Measurements from ENCODE around the gene SPRY4.
A peak's percentile ranks its signal among the peaks of the same experiment; 100 is the strongest.
"Not testable (repeated sequence)": the region's sequence is repeated elsewhere in the genome, so short reads cannot be mapped to it uniquely, and the experiment has no call there.

SPRY4 gene

GRCh38 chr5:142350021-142350420, 25.2 kb upstream of the SPRY4 start:
- no peak for TF ChIP-seq CTCF (conservative IDR thresholded peaks at IDR 0.05)
- H3K27ac ChIP-seq = no peak overlapping the region

DNA sequence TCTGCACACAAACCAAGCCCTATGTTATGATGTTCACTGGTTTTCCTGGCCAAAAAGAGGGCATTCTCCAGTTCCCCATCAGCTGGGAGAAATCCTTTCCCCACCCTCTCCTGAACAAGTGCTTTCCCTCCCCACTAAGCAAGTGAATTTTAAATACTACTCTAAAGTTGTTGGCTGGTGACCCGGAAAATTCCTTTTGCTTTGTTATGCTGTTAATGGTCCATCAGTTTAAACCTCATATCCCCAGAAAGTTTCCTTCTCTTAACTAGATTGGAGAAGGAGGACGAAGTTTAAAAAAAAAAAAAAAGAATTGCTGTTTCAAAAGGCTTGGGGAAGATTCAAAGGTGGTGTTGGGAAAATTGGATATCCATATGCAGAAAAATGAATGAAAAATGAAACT, 21.9 kb upstream of the SPRY4 start:
- no peak overlapping the region for H3K27ac ChIP-seq
- TF ChIP-seq CTCF (conservative IDR thresholded peaks at IDR 0.05) = no peak
- TF ChIP-seq ZFX (IDR thresholded peaks at IDR 0.05) = no peak

GRCh38 chr5:142344915-142345314, 20.1 kb upstream of the SPRY4 start:
- H3K27ac ChIP-seq = not testable (repeated sequence)

- no peak for TF ChIP-seq CTCF (conservative IDR thresholded peaks at IDR 0.05)
- no peak for TF ChIP-seq ZFX (IDR thresholded peaks at IDR 0.05)
- no peak overlapping the region for H3K27ac ChIP-seq
Observed at GRCh38 chr5:142343531-142343930, 18.7 kb upstream of the SPRY4 start.

GRCh38 chr5:142342128-142342981, 17.5 kb upstream of the SPRY4 start:
- no peak for TF ChIP-seq ZFX (IDR thresholded peaks at IDR 0.05)
- TF ChIP-seq CTCF (conservative IDR thresholded peaks at IDR 0.05) = no peak
- 0 out of 2 replicates have a peak overlapping the region, but pooled peaks have one; percentile 19 for H3K27ac ChIP-seq

GRCh38 chr5:142339781-142340180, 15.0 kb upstream of the SPRY4 start:
- no peak for TF ChIP-seq ZFX (IDR thresholded peaks at IDR 0.05)
- TF ChIP-seq CTCF (conservative IDR thresholded peaks at IDR 0.05) = no peak
- no peak overlapping the region for H3K27ac ChIP-seq

DNA sequence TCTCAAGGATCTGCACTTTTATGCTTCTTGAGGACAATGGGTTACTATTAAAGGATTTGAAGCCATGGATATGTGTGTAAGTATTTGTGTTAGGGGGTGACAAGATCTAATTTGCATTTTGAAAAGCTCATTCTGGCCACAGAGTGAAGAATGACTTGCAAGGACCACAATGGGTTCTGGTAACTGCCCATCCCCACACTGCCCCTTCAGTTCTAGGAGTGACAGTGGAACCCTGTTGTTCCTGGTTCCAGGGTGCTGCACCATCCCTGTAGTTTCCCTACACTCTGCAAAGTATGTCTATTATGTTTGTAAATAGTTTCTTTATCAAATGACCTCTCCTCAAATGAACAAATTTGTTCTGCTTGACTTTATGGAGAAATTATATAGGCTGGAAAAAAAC, 9.7 kb upstream of the SPRY4 start:
- TF ChIP-seq ZFX (IDR thresholded peaks at IDR 0.05) = no peak
- no peak for TF ChIP-seq CTCF (conservative IDR thresholded peaks at IDR 0.05)
- no peak overlapping the region for H3K27ac ChIP-seq

DNA sequence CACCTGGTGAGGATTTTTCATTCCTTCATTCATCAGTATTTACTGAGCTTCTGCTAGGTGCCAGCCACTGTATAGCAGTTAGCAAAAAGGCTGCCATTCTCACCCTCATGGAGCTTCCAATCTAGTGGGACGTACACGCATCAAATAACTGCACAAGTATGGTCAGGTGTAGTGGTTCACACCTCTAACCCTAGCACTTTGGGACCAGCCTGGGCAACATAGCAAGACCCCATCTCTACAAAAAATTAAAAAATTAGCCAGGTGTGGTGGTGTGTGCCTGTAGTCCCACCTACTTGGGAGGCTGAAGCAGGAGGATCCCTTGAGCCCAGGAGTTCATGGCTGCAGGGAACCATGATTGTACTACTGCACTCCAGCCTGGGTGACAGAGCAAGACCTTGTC, 8.9 kb upstream of the SPRY4 start:
- H3K27ac ChIP-seq = not testable (repeated sequence)

Data from C4-2B (cell line).